ENCODE results near the gene GPRC5C. TPM values are rescaled to one million over a fixed set of nuclear protein-coding genes. Genes with fewer than 3 reads are reported as not detected.

GPRC5C gene
- total RNA-seq, 1 donor from 2014 or later: 13.5 TPM

- peaks cover 11% of the 10 kb centered on the region for H3K4me1 ChIP-seq
- H3K9ac ChIP-seq: no peak overlapping the region
- H3F3A ChIP-seq (ENCODE audit: low read depth): no peaks in the 10 kb centered on the region
- Mint-ChIP-seq H3K27ac (no peak overlapping the region), H3K4me3 (no peak overlapping the region), H3K9me3 (no peaks in the 10 kb centered on the region), H3K36me3 (no peaks in the 10 kb centered on the region), H3K27me3 (ENCODE audit: insufficient read depth, low read depth) (peaks cover 4% of the 10 kb centered on the region), H3K4me1 (peaks cover 15% of the 10 kb centered on the region)
- TF ChIP-seq CTCF (IDR thresholded peaks at IDR 0.05) (no peak), EZH2phosphoT487 (IDR thresholded peaks at IDR 0.05) (no peak), EZH2 (IDR thresholded peaks at IDR 0.05) (no peak)
- no peak overlapping the region for H3K4me3 ChIP-seq
- H3K9me3 ChIP-seq (ENCODE audit: low read depth): no peaks in the 10 kb centered on the region
- no peaks in the 10 kb centered on the region for H3K79me2 ChIP-seq (ENCODE audit: low read depth)
- H2AFZ ChIP-seq (replicated peaks): peak overlapping the region; percentile 69
- DNase-seq (ENCODE audit: low spot score): no peak
- no peaks in the 10 kb centered on the region for H4K20me1 ChIP-seq (ENCODE audit: low read depth)
- no peaks in the 10 kb centered on the region for H3K27me3 ChIP-seq
- H3K4me2 ChIP-seq: no peak overlapping the region
- H3K36me3 ChIP-seq: no peaks in the 10 kb centered on the region
- H3K27ac ChIP-seq: no peak overlapping the region
Observed at GRCh38 chr17:74392848-74393247, 39.0 kb upstream of the GPRC5C start.

- Histone ChIP-seq H3K27me3 (no peaks in the 10 kb centered on the region), H3F3A (ENCODE audit: low read depth) (no peaks in the 10 kb centered on the region), H3K9me3 (ENCODE audit: low read depth) (no peaks in the 10 kb centered on the region), H3K4me2 (no peak overlapping the region), H2AFZ (replicated peaks) (peak overlapping the region; percentile 69), H3K9ac (no peak overlapping the region), H3K4me1 (peaks cover 8% of the 10 kb centered on the region), H3K36me3 (no peaks in the 10 kb centered on the region), H3K79me2 (ENCODE audit: low read depth) (no peaks in the 10 kb centered on the region), H3K27ac (no peak overlapping the region), H3K4me3 (no peak overlapping the region), H4K20me1 (ENCODE audit: low read depth) (no peaks in the 10 kb centered on the region)
- Mint-ChIP-seq H3K4me1 (peaks cover 15% of the 10 kb centered on the region), H3K9me3 (no peaks in the 10 kb centered on the region), H3K27me3 (ENCODE audit: insufficient read depth, low read depth) (peaks cover 2% of the 10 kb centered on the region), H3K4me3 (no peak overlapping the region), H3K36me3 (no peaks in the 10 kb centered on the region), H3K27ac (no peak overlapping the region)
- TF ChIP-seq CTCF (IDR thresholded peaks at IDR 0.05) (no peak), EZH2 (IDR thresholded peaks at IDR 0.05) (no peak), EZH2phosphoT487 (IDR thresholded peaks at IDR 0.05) (no peak)
- no peak for DNase-seq (ENCODE audit: low spot score)
Observed at GRCh38 chr17:74393346-74393942, 38.4 kb upstream of the GPRC5C start.

GRCh38 chr17:74394275-74394950 lies 37.5 kb upstream of the GPRC5C start:
- Histone ChIP-seq H4K20me1 (ENCODE audit: low read depth) (no peaks in the 10 kb centered on the region), H3K79me2 (ENCODE audit: low read depth) (no peaks in the 10 kb centered on the region), H3K4me2 (no peak overlapping the region), H3K27me3 (no peaks in the 10 kb centered on the region), H3K4me3 (no peak overlapping the region), H2AFZ (replicated peaks) (no peak overlapping the region), H3K27ac (no peak overlapping the region), H3K4me1 (peaks cover 2% of the 10 kb centered on the region), H3F3A (ENCODE audit: low read depth) (no peaks in the 10 kb centered on the region), H3K36me3 (no peaks in the 10 kb centered on the region), H3K9ac (no peak overlapping the region), H3K9me3 (ENCODE audit: low read depth) (no peaks in the 10 kb centered on the region)
- Mint-ChIP-seq H3K27me3 (ENCODE audit: insufficient read depth, low read depth) (peaks cover 2% of the 10 kb centered on the region), H3K27ac (no peak overlapping the region), H3K4me1 (peaks cover 9% of the 10 kb centered on the region), H3K9me3 (no peaks in the 10 kb centered on the region), H3K4me3 (no peak overlapping the region), H3K36me3 (no peaks in the 10 kb centered on the region)
- DNase-seq (ENCODE audit: low spot score): no peak
- no peak for TF ChIP-seq EZH2phosphoT487 (IDR thresholded peaks at IDR 0.05)
- TF ChIP-seq EZH2 (IDR thresholded peaks at IDR 0.05): no peak
- no peak for TF ChIP-seq CTCF (IDR thresholded peaks at IDR 0.05)
